WTC11 (cell line): ENCODE results near the gene SLC39A2. TPM values are rescaled to one million over a fixed set of nuclear protein-coding genes. Genes with fewer than 3 reads are reported as not detected.

ENCODE experiments used
- ATAC-seq: fragments of 200-7000 bp; cut with Tn5 transposase; 2 replicates; pipeline ENCODE4 v1.10.0; 2021; ENCODE audit warnings: mild to moderate bottlenecking, moderate library complexity
- CTCF ChIA-PET: fragments of 300-600 bp; sonication (Branson Sonifier 250); formaldehyde crosslinking; loops from one replicate; lab custom pipeline; 2021; ENCODE audit warnings: antibody characterized with exemption; lab: Charles Lee
- POLR2A ChIA-PET: fragments of 350-600 bp; sonication (Branson Sonifier 250); formaldehyde crosslinking; loops from one replicate; lab custom pipeline; 2021; ENCODE audit warnings: antibody characterized with exemption; lab: Charles Lee
- DNase-seq: peaks from one replicate; pipeline ENCODE4 v3.0.0; 2021; ENCODE audit warnings: low spot score
- H3K27ac Mint-ChIP-seq: 2 replicates; pipeline ENCODE4 v1.8.0; 2021; ENCODE audit warnings: mixed read lengths
- H3K27me3 Mint-ChIP-seq: 2 replicates; pipeline ENCODE4 v1.8.0; 2021; ENCODE audit warnings: low read depth, mild to moderate bottlenecking, moderate library complexity, mixed read lengths
- H3K36me3 Mint-ChIP-seq: 2 replicates; pipeline ENCODE4 v1.8.0; 2021; ENCODE audit warnings: mixed read lengths
- H3K4me1 Mint-ChIP-seq: 2 replicates; pipeline ENCODE4 v1.8.0; 2022; ENCODE audit warnings: mixed read lengths
- H3K4me3 Mint-ChIP-seq: 2 replicates; pipeline ENCODE4 v1.8.0; 2021; ENCODE audit warnings: mild to moderate bottlenecking, moderate library complexity, mixed read lengths
- H3K9me3 Mint-ChIP-seq: 2 replicates; pipeline ENCODE4 v1.8.0; 2021; ENCODE audit warnings: mixed read lengths
- ATF3 ChIP-seq: sonication (generic); formaldehyde crosslinking; conservative IDR thresholded peaks from 2 replicates; pipeline ENCODE4 v1.8.1; 2022; ENCODE audit warnings: mild to moderate bottlenecking, missing genetic modification reagents
- ATF6 ChIP-seq: sonication (generic); formaldehyde crosslinking; IDR thresholded peaks from 2 replicates; pipeline ENCODE4 v1.8.1; 2023; ENCODE audit warnings: mild to moderate bottlenecking, missing genetic modification reagents
- CBFB ChIP-seq: sonication (generic); formaldehyde crosslinking; IDR thresholded peaks from 2 replicates; pipeline ENCODE4 v1.8.1; 2022; ENCODE audit warnings: mild to moderate bottlenecking, low read depth, missing genetic modification reagents
- E2F4 ChIP-seq: sonication (generic); formaldehyde crosslinking; IDR thresholded peaks from 2 replicates; pipeline ENCODE4 v1.8.1; 2022; ENCODE audit warnings: low read depth, mild to moderate bottlenecking, moderate library complexity, missing genetic modification reagents, borderline replicate concordance
- EMX1 ChIP-seq: fragments of 250-450 bp; sonication (Bioruptor Pico); IDR thresholded peaks from 2 replicates; pipeline ENCODE4 v1.8.0; 2021; ENCODE audit warnings: mild to moderate bottlenecking
- ESRRA ChIP-seq: sonication (generic); formaldehyde crosslinking; IDR thresholded peaks from 2 replicates; pipeline ENCODE4 v1.8.1; 2022; ENCODE audit warnings: mild to moderate bottlenecking, missing genetic modification reagents, borderline replicate concordance
- FOXK1 ChIP-seq: sonication (generic); formaldehyde crosslinking; IDR thresholded peaks from 2 replicates; pipeline ENCODE4 v1.8.0; 2022; ENCODE audit warnings: mild to moderate bottlenecking, moderate library complexity, missing genetic modification reagents
- FOXP4 ChIP-seq: sonication (generic); formaldehyde crosslinking; IDR thresholded peaks from 2 replicates; pipeline ENCODE4 v1.8.0; 2022; ENCODE audit warnings: mild to moderate bottlenecking, missing genetic modification reagents
- GRHL2 ChIP-seq: fragments of 250-450 bp; sonication (Bioruptor Pico); IDR thresholded peaks from 2 replicates; pipeline ENCODE4 v1.8.0; 2022; ENCODE audit warnings: mild to moderate bottlenecking, moderate library complexity; ENCODE audit not compliant: insufficient replicate concordance, severe bottlenecking
- IRF1 ChIP-seq: sonication (generic); formaldehyde crosslinking; IDR thresholded peaks from 2 replicates; pipeline ENCODE4 v1.8.0; 2023; ENCODE audit warnings: missing genetic modification reagents
- IRF2 ChIP-seq: sonication (generic); formaldehyde crosslinking; IDR thresholded peaks from 2 replicates; pipeline ENCODE4 v1.8.0; 2022; ENCODE audit warnings: low read depth, missing genetic modification reagents, borderline replicate concordance
- MYBL2 ChIP-seq: sonication (generic); formaldehyde crosslinking; IDR thresholded peaks from 2 replicates; pipeline ENCODE4 v1.8.1; 2023; ENCODE audit warnings: mild to moderate bottlenecking, moderate library complexity, missing genetic modification reagents
- NR2C2 ChIP-seq: sonication (generic); formaldehyde crosslinking; IDR thresholded peaks from 2 replicates; pipeline ENCODE4 v1.8.0; 2022; ENCODE audit warnings: mild to moderate bottlenecking, missing genetic modification reagents
- PRRX2 ChIP-seq: fragments of 250-450 bp; sonication (Bioruptor Pico); IDR thresholded peaks from 2 replicates; pipeline ENCODE4 v1.8.0; 2021; ENCODE audit warnings: mild to moderate bottlenecking
- SP1 ChIP-seq: sonication (generic); formaldehyde crosslinking; conservative IDR thresholded peaks from 2 replicates; pipeline ENCODE4 v1.8.1; 2022; ENCODE audit warnings: missing genetic modification reagents
- TEAD4 ChIP-seq: sonication (generic); formaldehyde crosslinking; IDR thresholded peaks from 2 replicates; pipeline ENCODE4 v1.8.0; 2022; ENCODE audit warnings: mild to moderate bottlenecking, missing genetic modification reagents
- ZNF396 ChIP-seq: fragments of 250-450 bp; sonication (Bioruptor Pico); IDR thresholded peaks from 2 replicates; pipeline ENCODE4 v1.8.0; 2021; ENCODE audit warnings: mild to moderate bottlenecking, moderate library complexity, borderline replicate concordance
- total RNA-seq: library from RNA; stranded (reverse); gene quantifications from 3 replicates; pipeline ENCODE4 v1.2.3, GENCODE V29; 2021
- TF ChIP-seq, protein P1 (sequence below): sonication (generic); formaldehyde crosslinking; IDR thresholded peaks from 2 replicates; pipeline ENCODE4 v1.8.1; 2022; ENCODE audit warnings: low read depth, missing genetic modification reagents, borderline replicate concordance
- TF ChIP-seq, protein P2 (sequence below): fragments of 250-450 bp; sonication (Bioruptor Pico); conservative IDR thresholded peaks from 2 replicates; pipeline ENCODE4 v1.9.0; 2021; ENCODE audit warnings: mild to moderate bottlenecking

The SLC39A2 gene
- total RNA-seq, 1 experiment from 2014 or later: not detected

DNA sequence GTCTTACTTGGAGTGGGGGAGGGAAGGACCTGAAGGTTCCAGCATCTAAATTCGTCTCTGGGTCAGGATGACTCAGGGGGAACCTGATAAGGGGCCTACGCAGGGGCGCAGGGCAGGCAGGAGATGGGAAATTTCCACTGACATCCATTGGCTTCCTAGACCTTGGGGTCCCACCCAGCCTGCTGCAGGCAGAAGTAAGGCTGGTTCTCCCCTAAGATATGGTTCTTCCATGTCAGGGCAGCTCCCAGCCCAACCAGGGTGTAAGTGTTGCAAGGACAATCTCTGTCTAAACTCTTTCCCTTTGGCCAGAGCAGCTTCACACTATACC, 27.9 kb downstream of the SLC39A2 start (continued):
- no peak for TF ChIP-seq E2F4 (CRISPR knock-in tag)
- no peak for TF ChIP-seq ATF3
- TF ChIP-seq GRHL2 (CRISPR knock-in tag): no peak
- no peak for TF ChIP-seq TEAD4 (CRISPR knock-in tag)

DNA sequence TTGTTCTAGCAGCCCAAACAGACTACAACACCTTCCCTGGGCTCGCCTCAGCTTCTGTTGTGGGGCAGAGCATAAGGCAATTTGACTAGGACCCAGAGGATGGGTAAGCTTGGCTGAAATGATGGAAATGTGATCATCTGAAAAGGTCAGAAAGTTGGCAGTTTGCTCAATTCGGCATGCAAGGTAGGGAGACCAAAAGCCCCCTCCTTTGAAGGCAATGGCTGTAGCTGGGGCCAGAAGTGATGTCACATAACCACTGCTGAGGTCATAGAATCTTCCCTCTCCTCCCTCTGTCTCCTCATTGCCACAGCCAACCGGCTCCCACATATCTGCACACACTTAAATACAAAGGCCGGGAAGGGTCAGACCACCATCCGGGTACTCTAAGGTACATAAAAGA, 30.8 kb downstream of the SLC39A2 start, which contains the start of gene TPPP2:
Gene TPPP2 (plus strand): TSS at position 301 of the 400 bp plus-strand sequence. CDS start 365 bp downstream, outside the sequence.
- H3K4me1 Mint-ChIP-seq: peaks cover 17% of the 10 kb centered on the region
- H3K36me3 Mint-ChIP-seq: no peaks in the 10 kb centered on the region
- TF ChIP-seq CBFB: no peak
- TF ChIP-seq NR2C2 (CRISPR knock-in tag): no peak
- TF ChIP-seq ZNF396 (CRISPR knock-in tag): no peak
- H3K27me3 Mint-ChIP-seq: peaks cover 13% of the 10 kb centered on the region
- ChIA-PET POLR2A (no interaction called here), CTCF (interaction anchor here (0.6 to 12.2 kb wide), 3 partner anchors 10 to 33 kb away, joined by 3 to 104 read pairs (median 7); no protein-coding TSS in a partner anchor)
- no peaks in the 10 kb centered on the region for H3K9me3 Mint-ChIP-seq
- no peak within 1 kb of the TSS for H3K27ac Mint-ChIP-seq
- ATAC-seq: no peak
- DNase-seq: no peak
- H3K4me3 Mint-ChIP-seq: no peak within 1 kb of the TSS

DNA sequence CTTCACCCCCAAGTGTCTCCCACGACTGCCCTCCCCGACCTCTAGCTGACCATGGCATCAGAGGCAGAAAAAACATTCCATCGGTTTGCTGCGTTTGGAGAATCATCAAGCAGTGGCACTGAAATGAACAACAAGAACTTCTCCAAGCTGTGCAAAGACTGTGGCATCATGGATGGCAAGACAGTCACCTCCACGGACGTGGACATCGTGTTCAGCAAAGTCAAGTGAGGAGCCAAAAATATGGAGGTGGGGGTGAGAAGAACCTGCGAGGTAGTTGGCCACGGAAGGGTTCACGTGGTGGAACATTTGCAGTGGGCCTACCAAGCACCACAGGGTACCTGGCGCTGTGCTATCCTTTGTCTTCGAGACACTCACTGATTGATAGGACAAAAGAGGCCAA, 31.4 kb downstream of the SLC39A2 start:
- H3K36me3 Mint-ChIP-seq: no peaks in the 10 kb centered on the region
- H3K9me3 Mint-ChIP-seq: no peaks in the 10 kb centered on the region
- ChIA-PET POLR2A (no interaction called here), CTCF (interaction anchor here (0.6 to 12.2 kb wide), 4 partner anchors 10 to 36 kb away, joined by 3 to 104 read pairs (median 5); no protein-coding TSS in a partner anchor)
- no peak overlapping the region for H3K27ac Mint-ChIP-seq
- peaks cover 17% of the 10 kb centered on the region for H3K4me1 Mint-ChIP-seq
- no peak for DNase-seq
- H3K4me3 Mint-ChIP-seq: no peak overlapping the region
- no peak for ATAC-seq
- H3K27me3 Mint-ChIP-seq: peaks cover 16% of the 10 kb centered on the region
- TF ChIP-seq EMX1 (no peak), PRRX2 (CRISPR knock-in tag) (no peak), FOXP4 (CRISPR knock-in tag) (no peak), IRF2 (no peak), SP1 (CRISPR knock-in tag) (no peak), ESRRA (CRISPR knock-in tag) (no peak), MYBL2 (CRISPR knock-in tag) (no peak), FOXK1 (CRISPR knock-in tag) (no peak), ATF6 (CRISPR knock-in tag) (no peak), IRF1 (no peak)
- TF ChIP-seq, protein P1, sequence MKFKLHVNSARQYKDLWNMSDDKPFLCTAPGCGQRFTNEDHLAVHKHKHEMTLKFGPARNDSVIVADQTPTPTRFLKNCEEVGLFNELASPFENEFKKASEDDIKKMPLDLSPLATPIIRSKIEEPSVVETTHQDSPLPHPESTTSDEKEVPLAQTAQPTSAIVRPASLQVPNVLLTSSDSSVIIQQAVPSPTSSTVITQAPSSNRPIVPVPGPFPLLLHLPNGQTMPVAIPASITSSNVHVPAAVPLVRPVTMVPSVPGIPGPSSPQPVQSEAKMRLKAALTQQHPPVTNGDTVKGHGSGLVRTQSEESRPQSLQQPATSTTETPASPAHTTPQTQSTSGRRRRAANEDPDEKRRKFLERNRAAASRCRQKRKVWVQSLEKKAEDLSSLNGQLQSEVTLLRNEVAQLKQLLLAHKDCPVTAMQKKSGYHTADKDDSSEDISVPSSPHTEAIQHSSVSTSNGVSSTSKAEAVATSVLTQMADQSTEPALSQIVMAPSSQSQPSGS: no peak
- TF ChIP-seq, protein P2, sequence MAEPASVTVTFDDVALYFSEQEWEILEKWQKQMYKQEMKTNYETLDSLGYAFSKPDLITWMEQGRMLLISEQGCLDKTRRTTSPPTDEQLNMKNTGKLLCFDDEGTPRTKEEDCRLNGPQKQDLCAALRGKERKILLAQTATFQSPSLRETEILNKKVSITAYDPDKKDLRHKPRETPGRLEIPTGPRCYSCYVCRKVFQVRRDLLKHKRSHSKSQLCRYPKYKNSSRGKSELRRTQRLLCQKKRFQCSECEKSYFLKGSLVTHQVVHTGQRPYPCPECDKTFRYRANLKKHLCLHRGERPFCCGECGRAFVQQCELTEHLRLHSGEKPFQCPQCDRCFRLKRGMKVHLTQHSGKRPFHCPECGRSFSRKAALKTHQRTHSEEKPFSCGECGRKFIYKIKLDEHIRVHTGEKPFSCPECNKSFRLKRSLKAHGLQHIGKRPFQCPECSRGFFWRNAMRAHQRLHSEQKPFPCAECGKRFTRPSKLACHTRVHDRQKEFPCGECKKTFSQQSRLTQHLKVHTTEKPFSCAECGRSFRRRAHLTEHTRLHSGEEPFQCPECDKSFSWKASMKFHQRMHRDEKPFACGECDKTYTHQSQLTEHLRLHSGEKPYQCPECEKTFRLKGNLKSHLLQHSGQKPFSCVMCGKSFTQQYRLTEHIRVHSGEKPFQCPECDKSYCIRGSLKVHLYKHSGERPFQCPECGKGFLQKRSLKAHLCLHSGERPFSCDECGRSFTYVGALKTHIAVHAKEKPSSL (CRISPR knock-in tag): no peak
